Coronary artery (tissue), 2 donors: ENCODE measurements around the gene CSAD.

Experiments
- DNase-seq: peaks from one replicate; pipeline ENCODE4 v3.0.0-alpha.2; 2017; ENCODE audit warnings: low spot score
- H3K27ac ChIP-seq, 2 donors: fragments of 200-600 bp; sonication (generic); one replicate each; pipeline ENCODE4 v1.5.1; 2016 to 2019
- H3K4me3 ChIP-seq: fragments of 200-600 bp; sonication (generic); 2 replicates; pipeline ENCODE4 v1.5.1; 2016; ENCODE audit warnings: mild to moderate bottlenecking, moderate library complexity
- TF ChIP-seq, protein P1 (sequence below): fragments of 200-600 bp; sonication (generic); IDR thresholded peaks from one replicate; pipeline ENCODE4 v1.5.1; 2019; ENCODE audit warnings: antibody characterized with exemption

Gene CSAD

DNA sequence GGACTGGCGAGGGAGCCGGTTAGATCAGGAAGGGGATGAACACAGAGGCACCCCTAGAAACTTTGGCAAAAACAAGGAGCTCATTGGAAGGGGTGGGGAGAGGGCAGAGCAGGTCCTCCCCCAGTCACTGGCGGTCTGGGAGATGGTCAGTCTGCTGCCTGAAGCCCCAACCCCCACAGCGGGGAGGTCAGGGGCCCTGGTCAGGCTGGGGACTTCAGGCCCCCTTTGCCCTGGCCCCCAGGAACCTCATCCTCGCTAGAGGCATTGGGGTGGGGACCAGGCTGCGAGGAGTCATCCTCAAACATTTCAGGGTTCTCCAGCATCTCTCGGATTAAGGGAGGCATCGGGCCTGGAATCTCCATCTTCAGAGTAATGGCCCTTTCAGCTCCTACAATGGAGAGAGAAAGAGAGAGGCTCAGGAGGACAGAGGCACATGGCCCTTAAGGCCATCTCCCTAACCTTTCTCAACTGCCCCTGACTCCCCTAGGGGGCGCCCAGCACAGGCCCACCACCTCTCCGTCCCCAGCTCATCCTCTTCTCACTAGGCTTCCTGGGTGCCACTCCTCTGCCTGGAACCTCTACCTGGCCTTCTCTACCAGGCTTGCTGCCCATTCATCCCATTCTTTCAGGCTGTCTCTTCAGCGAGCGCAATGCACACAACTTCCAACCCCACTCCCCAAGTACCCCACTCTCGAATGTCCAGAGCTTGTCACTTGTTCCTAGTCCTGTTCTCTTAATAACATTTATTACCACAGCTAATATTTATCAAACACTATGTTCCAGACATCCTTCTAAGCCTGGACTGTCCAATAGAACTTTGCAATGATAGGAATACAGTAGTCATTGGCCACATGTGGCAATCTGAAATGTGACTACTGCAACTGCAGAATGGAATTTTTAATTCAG, 31.0 kb upstream of the CSAD start:
- no peak for DNase-seq
- H3K4me3 ChIP-seq = no peak overlapping the region
- TF ChIP-seq, protein P1, sequence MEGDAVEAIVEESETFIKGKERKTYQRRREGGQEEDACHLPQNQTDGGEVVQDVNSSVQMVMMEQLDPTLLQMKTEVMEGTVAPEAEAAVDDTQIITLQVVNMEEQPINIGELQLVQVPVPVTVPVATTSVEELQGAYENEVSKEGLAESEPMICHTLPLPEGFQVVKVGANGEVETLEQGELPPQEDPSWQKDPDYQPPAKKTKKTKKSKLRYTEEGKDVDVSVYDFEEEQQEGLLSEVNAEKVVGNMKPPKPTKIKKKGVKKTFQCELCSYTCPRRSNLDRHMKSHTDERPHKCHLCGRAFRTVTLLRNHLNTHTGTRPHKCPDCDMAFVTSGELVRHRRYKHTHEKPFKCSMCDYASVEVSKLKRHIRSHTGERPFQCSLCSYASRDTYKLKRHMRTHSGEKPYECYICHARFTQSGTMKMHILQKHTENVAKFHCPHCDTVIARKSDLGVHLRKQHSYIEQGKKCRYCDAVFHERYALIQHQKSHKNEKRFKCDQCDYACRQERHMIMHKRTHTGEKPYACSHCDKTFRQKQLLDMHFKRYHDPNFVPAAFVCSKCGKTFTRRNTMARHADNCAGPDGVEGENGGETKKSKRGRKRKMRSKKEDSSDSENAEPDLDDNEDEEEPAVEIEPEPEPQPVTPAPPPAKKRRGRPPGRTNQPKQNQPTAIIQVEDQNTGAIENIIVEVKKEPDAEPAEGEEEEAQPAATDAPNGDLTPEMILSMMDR = no peak
- H3K27ac ChIP-seq = no peak overlapping the region

DNA sequence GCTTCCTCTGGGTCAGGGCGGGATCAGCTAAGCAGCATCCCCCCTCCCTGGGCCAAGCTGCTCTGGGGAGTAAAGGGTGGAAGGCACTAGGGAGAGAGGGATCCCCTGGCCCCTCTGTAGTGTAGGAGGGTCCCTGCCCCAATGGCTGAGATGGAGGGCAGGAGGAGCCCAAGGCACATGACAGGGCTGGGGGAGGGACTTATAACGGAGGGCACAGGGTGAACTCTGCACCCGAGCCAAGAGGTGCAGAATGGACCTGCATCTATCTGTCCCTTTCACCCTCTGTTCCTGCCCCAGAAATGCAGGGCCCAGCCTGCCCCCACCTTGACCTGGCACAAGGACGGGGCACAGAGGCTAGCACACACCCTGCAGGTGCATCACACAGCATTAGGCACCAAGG, 30.1 kb upstream of the CSAD start:
- H3K4me3 ChIP-seq = no peak overlapping the region
- no peak for DNase-seq
- H3K27ac ChIP-seq = no peak overlapping the region
- TF ChIP-seq, protein P1 = no peak

DNA sequence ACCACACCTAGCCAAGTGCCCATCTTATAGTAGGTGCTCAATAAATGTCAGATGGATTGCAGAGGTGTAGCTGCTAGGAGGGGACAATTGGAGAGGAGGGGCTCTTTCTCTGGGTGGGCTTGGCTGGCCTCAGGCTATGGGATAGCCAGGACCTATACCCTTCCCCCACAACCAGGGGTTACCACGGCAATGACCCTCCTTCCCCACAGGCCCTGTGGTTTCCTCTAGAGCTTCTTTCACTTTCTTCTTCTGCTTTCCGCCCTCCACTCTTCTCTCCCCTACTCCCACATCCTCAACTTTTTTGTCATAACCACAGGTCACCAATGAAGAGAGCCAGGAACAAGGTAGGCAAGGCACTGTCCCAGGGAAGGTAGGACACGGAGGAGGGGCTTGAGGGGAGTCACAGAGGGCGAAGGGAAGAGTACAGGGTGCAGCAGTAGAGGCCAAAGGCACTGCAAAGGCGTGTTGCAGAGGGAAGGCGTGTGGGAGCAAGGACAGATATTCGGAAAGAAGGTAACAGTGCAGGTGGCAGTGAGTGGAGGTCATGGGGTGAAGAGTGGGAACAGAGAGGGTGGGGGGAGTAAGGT, 28.2 kb upstream of the CSAD start:
- no peak overlapping the region for H3K4me3 ChIP-seq

DNA sequence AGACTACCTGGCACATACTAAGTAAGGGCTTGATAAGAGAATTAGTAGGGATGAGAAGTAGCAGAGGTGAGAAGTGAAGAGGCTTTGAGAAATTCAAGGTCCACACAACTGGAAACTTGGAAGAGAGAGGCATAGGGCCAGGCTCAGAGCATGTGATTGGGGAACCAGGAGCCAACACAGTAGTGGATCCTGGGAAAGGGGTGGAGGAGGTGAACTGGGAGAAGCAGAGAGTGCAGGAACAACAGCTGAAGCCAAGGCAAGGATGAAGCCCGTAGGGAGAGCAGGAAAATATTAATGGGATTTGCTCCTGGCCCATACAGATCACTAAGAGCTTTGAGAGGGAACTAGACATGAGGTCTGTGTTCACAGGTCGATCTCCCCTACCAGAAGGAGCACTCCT, 27.7 kb upstream of the CSAD start:
- H3K27ac ChIP-seq = no peak overlapping the region
- no peak for DNase-seq
- TF ChIP-seq, protein P1 = no peak
- no peak overlapping the region for H3K4me3 ChIP-seq

More for the DNA sequence above, 28.2 kb upstream of the CSAD start:
- TF ChIP-seq, protein P1 = no peak
- peak overlapping the region in 1 of 2 donors; percentile 29 for H3K27ac ChIP-seq
- no peak for DNase-seq

DNA sequence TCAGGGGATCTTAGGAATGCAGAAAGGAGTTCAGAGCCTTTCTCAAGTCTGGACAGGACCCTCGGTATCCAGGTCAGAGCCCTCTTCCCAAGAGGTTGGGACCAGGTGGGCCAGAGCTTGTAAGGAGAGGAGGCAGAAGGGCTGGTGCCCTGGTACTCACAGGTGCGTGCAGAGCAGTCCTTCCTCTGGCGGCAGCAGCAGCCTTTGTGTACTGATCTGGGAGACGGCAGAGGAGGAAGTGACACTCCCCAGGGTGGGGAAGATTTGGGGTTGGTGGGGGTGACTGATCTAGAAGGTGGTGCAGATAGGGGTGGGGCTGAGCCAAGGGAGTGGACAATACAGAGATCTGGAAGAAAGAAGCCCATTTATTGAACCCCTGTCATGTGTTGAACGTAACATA, 26.3 kb upstream of the CSAD start, which contains the start of gene ITGB7:
TSS of gene ITGB7 (minus strand) at position 210 of the 400 bp plus-strand sequence. CDS start 6,808 bp downstream, outside the sequence.
- Histone ChIP-seq H3K27ac (peak within 1 kb of the TSS in 1 of 2 donors; percentile 19), H3K4me3 (no peak within 1 kb of the TSS)
- no peak for DNase-seq
- TF ChIP-seq, protein P1 = no peak

DNA sequence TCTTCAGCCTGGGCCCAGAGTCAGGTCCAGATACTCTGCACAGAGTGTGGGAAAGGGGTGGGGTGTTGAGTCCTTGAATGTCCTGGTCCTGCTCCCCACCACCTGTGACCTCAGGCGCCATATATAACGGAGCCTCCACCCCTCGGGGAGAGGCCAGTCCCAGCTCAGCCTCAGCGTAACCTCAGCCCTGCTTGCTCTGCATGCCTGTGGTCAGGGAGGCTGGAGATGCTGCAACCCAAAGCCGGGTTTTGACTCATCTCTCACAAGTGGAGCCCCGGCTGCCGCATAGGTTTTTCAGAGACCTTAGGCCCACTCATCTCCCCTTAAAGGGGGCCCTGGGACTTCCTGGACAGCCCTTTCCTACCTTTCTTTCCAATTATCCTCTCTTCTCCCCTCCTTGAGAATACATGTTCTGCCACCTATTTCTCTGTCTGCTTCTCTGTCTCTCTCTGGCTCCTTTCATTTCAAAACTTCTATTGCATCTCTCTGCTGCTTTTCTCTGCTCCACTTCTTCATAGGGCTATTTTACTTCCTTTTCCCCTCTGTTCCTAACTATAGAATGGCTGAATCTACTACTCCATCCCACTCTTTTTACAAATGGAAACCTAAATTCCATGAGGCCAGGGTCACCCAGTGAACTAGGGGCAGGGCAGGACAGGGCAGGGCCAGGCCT, 25.2 kb upstream of the CSAD start:
- no peak for DNase-seq
- Histone ChIP-seq H3K4me3 (no peak overlapping the region), H3K27ac (peak overlapping the region in 1 of 2 donors; percentile 19)
- TF ChIP-seq, protein P1 = no peak
